Astrocyte of the cerebellum (primary cell): ENCODE measurements around the gene OBI1.

ENCODE experiments used
- DNase-seq: peaks from one replicate; pipeline ENCODE4 v3.0.0-alpha.2; 2011; ENCODE audit warnings: low read depth
- H3K4me3 ChIP-seq: 2 replicates; pipeline ENCODE4 v1.5.1; 2011; ENCODE audit warnings: mild to moderate bottlenecking, low read depth, low read length, moderate library complexity
- in situ Hi-C: cut with HindIII; loops from 2 replicates; pipeline ENCODE4 v1.10.0; 2017; ENCODE audit warnings: low sequenced_read_pairs
- TF ChIP-seq, protein P1 (sequence below): IDR thresholded peaks from 2 replicates; pipeline ENCODE4 v1.5.1; 2012; ENCODE audit warnings: low read length, low read depth, moderate library complexity, mild to moderate bottlenecking; ENCODE audit errors: missing control alignments

Gene OBI1

DNA sequence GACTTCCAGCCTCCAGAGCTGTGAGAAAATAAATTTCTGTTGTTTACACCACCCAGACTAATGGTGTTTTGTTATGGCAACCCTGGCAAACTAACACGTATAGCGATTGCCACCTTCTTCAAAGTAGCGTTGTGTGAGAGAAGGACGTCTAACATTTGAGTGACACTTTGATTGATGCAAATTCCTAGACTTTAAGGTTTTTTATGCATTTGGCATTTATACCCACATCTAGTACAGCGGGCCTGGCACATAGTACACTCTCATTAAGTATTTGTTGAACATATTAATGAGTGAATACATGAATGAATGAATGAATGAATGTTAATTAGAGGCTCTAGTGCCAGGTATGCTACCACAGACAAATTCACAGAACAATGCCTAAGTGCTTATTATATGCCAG is 92.3 kb downstream of the OBI1 start:
- TF ChIP-seq, protein P1, sequence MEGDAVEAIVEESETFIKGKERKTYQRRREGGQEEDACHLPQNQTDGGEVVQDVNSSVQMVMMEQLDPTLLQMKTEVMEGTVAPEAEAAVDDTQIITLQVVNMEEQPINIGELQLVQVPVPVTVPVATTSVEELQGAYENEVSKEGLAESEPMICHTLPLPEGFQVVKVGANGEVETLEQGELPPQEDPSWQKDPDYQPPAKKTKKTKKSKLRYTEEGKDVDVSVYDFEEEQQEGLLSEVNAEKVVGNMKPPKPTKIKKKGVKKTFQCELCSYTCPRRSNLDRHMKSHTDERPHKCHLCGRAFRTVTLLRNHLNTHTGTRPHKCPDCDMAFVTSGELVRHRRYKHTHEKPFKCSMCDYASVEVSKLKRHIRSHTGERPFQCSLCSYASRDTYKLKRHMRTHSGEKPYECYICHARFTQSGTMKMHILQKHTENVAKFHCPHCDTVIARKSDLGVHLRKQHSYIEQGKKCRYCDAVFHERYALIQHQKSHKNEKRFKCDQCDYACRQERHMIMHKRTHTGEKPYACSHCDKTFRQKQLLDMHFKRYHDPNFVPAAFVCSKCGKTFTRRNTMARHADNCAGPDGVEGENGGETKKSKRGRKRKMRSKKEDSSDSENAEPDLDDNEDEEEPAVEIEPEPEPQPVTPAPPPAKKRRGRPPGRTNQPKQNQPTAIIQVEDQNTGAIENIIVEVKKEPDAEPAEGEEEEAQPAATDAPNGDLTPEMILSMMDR: no peak
- no peak overlapping the region for H3K4me3 ChIP-seq
- DNase-seq: no peak
- in situ Hi-C loops: loop anchor here (25.0 kb wide), 1 partner anchor 396 kb away; no protein-coding TSS in a partner anchor
